ENCODE measurements around the gene HTR5A. TPM values are rescaled to one million over a fixed set of nuclear protein-coding genes. Genes with fewer than 3 reads are reported as not detected.

The HTR5A gene
- total RNA-seq, 2 experiments from 2014 or later, result not detected

- Mint-ChIP-seq H3K36me3 (ENCODE audit: low read depth) (no peaks in the 10 kb centered on the region), H3K9me3 (no peaks in the 10 kb centered on the region), H3K4me3 (no peak overlapping the region), H3K27ac (no peak overlapping the region), H3K4me1 (ENCODE audit: low read depth) (no peaks in the 10 kb centered on the region), H3K27me3 (peaks cover 33% of the 10 kb centered on the region)
- Histone ChIP-seq H3K27me3 (ENCODE audit: control insufficient read depth in 1 of 2, insufficient read depth in 2 of 2, low read length in 2 of 2) (peaks cover 0 to 7% of the 10 kb centered on the region in 2 experiments), H3K9me3 (ENCODE audit: control insufficient read depth in 1 of 2, insufficient read depth in 1 of 2, low read length in 2 of 2) (peaks cover 0 to 9% of the 10 kb centered on the region in 2 experiments), H3K4me1 (ENCODE audit: insufficient read depth, low read length) (no peaks in the 10 kb centered on the region), H3K27ac (ENCODE audit: low read depth in 1 of 2, low read length in 2 of 2) (no peak overlapping the region), H3K4me3 (ENCODE audit: low read length) (no peak overlapping the region), H3K36me3 (ENCODE audit: insufficient read depth, low read length) (no peaks in the 10 kb centered on the region)
- ATAC-seq (ENCODE audit: poor library complexity) (no peak), DNase-seq (no peak)
- ChIA-PET CTCF (no interaction called here), POLR2A (interaction anchor here (0.6 kb wide), 1 partner anchor 13 kb away, joined by 3 read pairs; no protein-coding TSS in a partner anchor)
- TF ChIP-seq CTCF (IDR thresholded peaks at IDR 0.05), result no peak
- intact Hi-C loops (cut with DNase I, micrococcal nuclease), result no loop called here
Observed at GRCh38 chr7:155094636-155095135, 24.6 kb downstream of the HTR5A start.

DNA sequence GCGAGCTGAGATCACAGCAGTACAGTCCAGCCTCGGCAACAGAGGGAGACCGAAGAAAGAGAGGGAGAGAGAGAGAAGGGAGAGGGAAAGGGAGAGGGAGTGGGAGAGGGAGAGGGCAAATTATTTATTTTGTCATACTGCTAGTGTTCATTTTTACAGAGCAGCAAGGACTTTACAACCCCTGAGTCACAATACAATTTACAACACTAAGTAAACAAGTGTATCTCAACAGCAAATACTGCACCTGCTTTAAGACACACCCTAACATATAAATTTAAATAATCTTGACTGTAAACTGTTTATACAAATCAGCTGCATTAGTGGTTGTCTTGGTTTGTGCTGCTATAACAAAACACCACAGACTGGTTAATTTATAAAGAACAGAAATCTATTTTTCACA is 27.2 kb downstream of the HTR5A start:
- H3K9me3 ChIP-seq (ENCODE audit: control insufficient read depth in 1 of 2, insufficient read depth in 1 of 2, low read length in 2 of 2), result peaks cover 0 to 9% of the 10 kb centered on the region in 2 experiments
- Mint-ChIP-seq H3K4me1 (ENCODE audit: low read depth) (no peaks in the 10 kb centered on the region), H3K27me3 (peaks cover 38% of the 10 kb centered on the region), H3K9me3 (no peaks in the 10 kb centered on the region), H3K27ac (no peak overlapping the region), H3K4me3 (no peak overlapping the region), H3K36me3 (ENCODE audit: low read depth) (no peaks in the 10 kb centered on the region)
- ChIA-PET CTCF (no interaction called here), POLR2A (no interaction called here)
- intact Hi-C loops (cut with DNase I, micrococcal nuclease), result no loop called here
- no peak for TF ChIP-seq CTCF (IDR thresholded peaks at IDR 0.05)
- DNase-seq (no peak), ATAC-seq (ENCODE audit: poor library complexity) (no peak)
- H3K27me3 ChIP-seq (ENCODE audit: control insufficient read depth in 1 of 2, insufficient read depth in 2 of 2, low read length in 2 of 2), result peaks cover 0 to 7% of the 10 kb centered on the region in 2 experiments
- no peaks in the 10 kb centered on the region for H3K4me1 ChIP-seq (ENCODE audit: insufficient read depth, low read length)
- no peaks in the 10 kb centered on the region for H3K36me3 ChIP-seq (ENCODE audit: insufficient read depth, low read length)
- H3K27ac ChIP-seq (ENCODE audit: low read depth in 1 of 2, low read length in 2 of 2), result no peak overlapping the region
- H3K4me3 ChIP-seq (ENCODE audit: low read length), result no peak overlapping the region

DNA sequence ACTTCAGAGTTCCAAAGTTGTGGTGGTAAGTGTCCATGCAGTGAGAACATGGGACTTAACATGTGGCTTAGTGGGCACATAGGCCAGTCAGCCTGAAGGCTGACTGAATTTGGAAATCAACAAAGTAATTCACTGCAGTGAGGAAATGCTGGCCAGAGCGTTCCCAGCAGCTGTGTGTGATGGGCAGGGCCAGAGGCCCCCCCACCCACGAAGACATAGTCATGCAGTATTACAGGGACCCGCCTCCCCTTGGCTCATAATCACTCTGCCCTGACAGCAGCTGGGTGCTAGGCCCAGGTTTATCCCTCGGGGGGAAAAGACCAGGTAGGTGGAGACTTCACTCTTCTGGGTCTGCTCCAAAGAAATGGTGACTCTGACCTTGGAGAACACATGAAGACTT is 33.7 kb downstream of the HTR5A start:
- H3K27ac ChIP-seq (ENCODE audit: low read depth in 1 of 2, low read length in 2 of 2), result no peak overlapping the region
- no peaks in the 10 kb centered on the region for H3K4me1 Mint-ChIP-seq (ENCODE audit: low read depth)
- intact Hi-C loops (cut with DNase I, micrococcal nuclease), result no loop called here
- H3K4me1 ChIP-seq (ENCODE audit: insufficient read depth, low read length), result no peaks in the 10 kb centered on the region
- H3K9me3 ChIP-seq (ENCODE audit: control insufficient read depth in 1 of 2, insufficient read depth in 1 of 2, low read length in 2 of 2), result no peaks in the 10 kb centered on the region
- H3K36me3 ChIP-seq (ENCODE audit: insufficient read depth, low read length), result no peaks in the 10 kb centered on the region
- no peak for TF ChIP-seq CTCF (IDR thresholded peaks at IDR 0.05)
- H3K9me3 Mint-ChIP-seq, result no peaks in the 10 kb centered on the region
- ChIA-PET POLR2A (no interaction called here), CTCF (no interaction called here)
- no peak overlapping the region for H3K4me3 Mint-ChIP-seq
- H3K27me3 Mint-ChIP-seq, result peaks cover 27% of the 10 kb centered on the region
- H3K36me3 Mint-ChIP-seq (ENCODE audit: low read depth), result no peaks in the 10 kb centered on the region
- no peak overlapping the region for H3K4me3 ChIP-seq (ENCODE audit: low read length)
- DNase-seq (no peak), ATAC-seq (ENCODE audit: poor library complexity) (no peak)
- H3K27ac Mint-ChIP-seq, result no peak overlapping the region
- H3K27me3 ChIP-seq (ENCODE audit: control insufficient read depth in 1 of 2, insufficient read depth in 2 of 2, low read length in 2 of 2), result peaks cover 5 to 6% of the 10 kb centered on the region in 2 experiments
